Bronchial epithelial cell (primary cell): ENCODE measurements around the gene DPY19L1. TPM values are rescaled to one million over a fixed set of nuclear protein-coding genes. Genes with fewer than 3 reads are reported as not detected.

ENCODE experiments used
- DNase-seq: peaks from one replicate; pipeline ENCODE4 v3.0.0-alpha.2; 2010; ENCODE audit warnings: low read depth
- FAIRE-seq: peaks from 2 replicates; lab custom pipeline; 2011; peaks lifted over from hg19 to GRCh38; lab: Jason Lieb, UNC
- H3K27me3 ChIP-seq: 2 replicates; pipeline ENCODE4 v1.5.1; 2011; ENCODE audit warnings: low read length; ENCODE audit not compliant: control insufficient read depth, insufficient read depth
- H3K36me3 ChIP-seq: 2 replicates; pipeline ENCODE4 v1.5.1; 2011; ENCODE audit warnings: low read length; ENCODE audit not compliant: control insufficient read depth, insufficient read depth
- H3K4me3 ChIP-seq: 2 replicates; pipeline ENCODE4 v1.5.1; 2011; ENCODE audit warnings: mild to moderate bottlenecking, low read depth, low read length, control low read depth
- CTCF ChIP-seq: IDR thresholded peaks from 2 replicates; pipeline ENCODE4 v1.5.1; 2011; ENCODE audit warnings: mild to moderate bottlenecking, moderate library complexity, low read length, control low read depth, inconsistent platforms; ENCODE audit not compliant: insufficient read depth, severe bottlenecking
- total RNA-seq: library from RNA; depleted of rRNA; stranded (reverse); fragments of >200 nt; gene quantifications from 2 replicates; pipeline ENCODE4 v1.2.1, GENCODE V29; 2014

The DPY19L1 gene
- total RNA-seq, 1 donor from 2014 or later, result 13.4 TPM

GRCh38 chr7:35026150-35026549 lies 11.1 kb downstream of the DPY19L1 start:
- H3K27me3 ChIP-seq, result no peaks in the 10 kb centered on the region
- no peak for TF ChIP-seq CTCF
- H3K36me3 ChIP-seq, result no peaks in the 10 kb centered on the region
- no peak overlapping the region for H3K4me3 ChIP-seq
- no peak for FAIRE-seq
- peak; percentile 75 for DNase-seq

- Histone ChIP-seq H3K4me3 (no peak overlapping the region), H3K36me3 (no peaks in the 10 kb centered on the region), H3K27me3 (no peaks in the 10 kb centered on the region)
- DNase-seq, result peak; percentile 27
- no peak for FAIRE-seq
- no peak for TF ChIP-seq CTCF
Observed at GRCh38 chr7:35025369-35025870, 11.9 kb downstream of the DPY19L1 start.

- H3K4me3 ChIP-seq, result no peak overlapping the region
- FAIRE-seq (peak; percentile 7), DNase-seq (no peak)
- H3K36me3 ChIP-seq, result no peaks in the 10 kb centered on the region
- TF ChIP-seq CTCF, result no peak
- no peaks in the 10 kb centered on the region for H3K27me3 ChIP-seq
Observed at GRCh38 chr7:35024298-35024697, 13.0 kb downstream of the DPY19L1 start.

GRCh38 chr7:35022725-35023124 lies 14.6 kb downstream of the DPY19L1 start:
- DNase-seq, result no peak
- TF ChIP-seq CTCF, result no peak
- no peaks in the 10 kb centered on the region for H3K27me3 ChIP-seq
- FAIRE-seq, result no peak
- H3K36me3 ChIP-seq, result no peaks in the 10 kb centered on the region
- H3K4me3 ChIP-seq, result no peak overlapping the region

- no peak for TF ChIP-seq CTCF
- no peaks in the 10 kb centered on the region for H3K27me3 ChIP-seq
- FAIRE-seq (no peak), DNase-seq (no peak)
- H3K36me3 ChIP-seq, result no peaks in the 10 kb centered on the region
- no peak overlapping the region for H3K4me3 ChIP-seq
Observed at GRCh38 chr7:35021445-35021844, 15.8 kb downstream of the DPY19L1 start.

GRCh38 chr7:35019801-35020200 lies 17.5 kb downstream of the DPY19L1 start:
- H3K27me3 ChIP-seq, result no peaks in the 10 kb centered on the region
- H3K4me3 ChIP-seq, result no peak overlapping the region
- FAIRE-seq, result no peak
- TF ChIP-seq CTCF, result no peak
- DNase-seq, result no peak
- H3K36me3 ChIP-seq, result no peaks in the 10 kb centered on the region
